ENCODE results near the gene RHOB.

The RHOB gene

GRCh38 chr2:20430035-20430434 is 16.8 kb upstream of the RHOB start:
- TF ChIP-seq SIN3A (IDR thresholded peaks at IDR 0.05; ENCODE audit: borderline replicate concordance, insufficient read depth, low read length) (no peak), TAF1 (IDR thresholded peaks at IDR 0.05; ENCODE audit: borderline replicate concordance, insufficient read depth, low read length) (no peak), FOXP2 (optimal IDR thresholded peaks at IDR 0.05; ENCODE audit: borderline replicate concordance, extremely low read depth, extremely low read length, insufficient read depth) (no peak), POLR2AphosphoS5 (IDR thresholded peaks at IDR 0.05; ENCODE audit: low read depth, low read length) (no peak)
- TF ChIP-seq, protein P1, sequence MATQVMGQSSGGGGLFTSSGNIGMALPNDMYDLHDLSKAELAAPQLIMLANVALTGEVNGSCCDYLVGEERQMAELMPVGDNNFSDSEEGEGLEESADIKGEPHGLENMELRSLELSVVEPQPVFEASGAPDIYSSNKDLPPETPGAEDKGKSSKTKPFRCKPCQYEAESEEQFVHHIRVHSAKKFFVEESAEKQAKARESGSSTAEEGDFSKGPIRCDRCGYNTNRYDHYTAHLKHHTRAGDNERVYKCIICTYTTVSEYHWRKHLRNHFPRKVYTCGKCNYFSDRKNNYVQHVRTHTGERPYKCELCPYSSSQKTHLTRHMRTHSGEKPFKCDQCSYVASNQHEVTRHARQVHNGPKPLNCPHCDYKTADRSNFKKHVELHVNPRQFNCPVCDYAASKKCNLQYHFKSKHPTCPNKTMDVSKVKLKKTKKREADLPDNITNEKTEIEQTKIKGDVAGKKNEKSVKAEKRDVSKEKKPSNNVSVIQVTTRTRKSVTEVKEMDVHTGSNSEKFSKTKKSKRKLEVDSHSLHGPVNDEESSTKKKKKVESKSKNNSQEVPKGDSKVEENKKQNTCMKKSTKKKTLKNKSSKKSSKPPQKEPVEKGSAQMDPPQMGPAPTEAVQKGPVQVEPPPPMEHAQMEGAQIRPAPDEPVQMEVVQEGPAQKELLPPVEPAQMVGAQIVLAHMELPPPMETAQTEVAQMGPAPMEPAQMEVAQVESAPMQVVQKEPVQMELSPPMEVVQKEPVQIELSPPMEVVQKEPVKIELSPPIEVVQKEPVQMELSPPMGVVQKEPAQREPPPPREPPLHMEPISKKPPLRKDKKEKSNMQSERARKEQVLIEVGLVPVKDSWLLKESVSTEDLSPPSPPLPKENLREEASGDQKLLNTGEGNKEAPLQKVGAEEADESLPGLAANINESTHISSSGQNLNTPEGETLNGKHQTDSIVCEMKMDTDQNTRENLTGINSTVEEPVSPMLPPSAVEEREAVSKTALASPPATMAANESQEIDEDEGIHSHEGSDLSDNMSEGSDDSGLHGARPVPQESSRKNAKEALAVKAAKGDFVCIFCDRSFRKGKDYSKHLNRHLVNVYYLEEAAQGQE (IDR thresholded peaks at IDR 0.05; ENCODE audit: insufficient read depth in 1 of 2, low read depth in 2 of 2, low read length in 2 of 2): no peak

GRCh38 chr2:20430461-20431300 is 16.2 kb upstream of the RHOB start:
- TF ChIP-seq SIN3A (IDR thresholded peaks at IDR 0.05; ENCODE audit: borderline replicate concordance, insufficient read depth, low read length): no peak
- no peak for TF ChIP-seq FOXP2 (optimal IDR thresholded peaks at IDR 0.05; ENCODE audit: borderline replicate concordance, extremely low read depth, extremely low read length, insufficient read depth)
- no peak for TF ChIP-seq TAF1 (IDR thresholded peaks at IDR 0.05; ENCODE audit: borderline replicate concordance, insufficient read depth, low read length)
- TF ChIP-seq, protein P1 (IDR thresholded peaks at IDR 0.05; ENCODE audit: insufficient read depth in 1 of 2, low read depth in 2 of 2, low read length in 2 of 2): no peak
- no peak for TF ChIP-seq POLR2AphosphoS5 (IDR thresholded peaks at IDR 0.05; ENCODE audit: low read depth, low read length)

- no peak for TF ChIP-seq TAF1 (IDR thresholded peaks at IDR 0.05; ENCODE audit: borderline replicate concordance, insufficient read depth, low read length)
- TF ChIP-seq POLR2AphosphoS5 (IDR thresholded peaks at IDR 0.05; ENCODE audit: low read depth, low read length): no peak
Measured at GRCh38 chr2:20431301-20431698, 15.6 kb upstream of the RHOB start.

DNA sequence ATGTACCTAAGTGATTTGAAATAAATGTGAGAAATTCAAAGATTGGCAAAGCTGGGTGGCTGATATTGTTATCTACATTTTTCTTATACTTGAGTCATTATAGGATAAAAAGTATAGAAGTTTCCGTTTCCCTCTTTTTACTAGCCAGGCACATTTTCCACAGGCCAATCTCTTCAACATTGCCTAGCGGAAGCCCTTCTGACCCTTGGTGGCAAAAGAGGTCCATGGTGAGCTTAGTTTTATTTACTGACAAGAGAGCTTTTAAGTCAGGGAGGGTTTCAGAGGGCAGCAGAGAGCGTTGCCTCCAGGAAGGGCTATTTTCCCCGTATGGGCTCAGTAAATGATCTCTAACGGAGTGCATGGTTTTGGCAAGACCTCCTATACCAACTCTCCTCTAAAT is 15.1 kb upstream of the RHOB start:
- TF ChIP-seq TAF1 (IDR thresholded peaks at IDR 0.05; ENCODE audit: borderline replicate concordance, insufficient read depth, low read length) (no peak), FOXP2 (optimal IDR thresholded peaks at IDR 0.05; ENCODE audit: borderline replicate concordance, extremely low read depth, extremely low read length, insufficient read depth) (no peak)
- TF ChIP-seq, protein P1 (IDR thresholded peaks at IDR 0.05; ENCODE audit: insufficient read depth in 1 of 2, low read depth in 2 of 2, low read length in 2 of 2): no peak

- TF ChIP-seq, protein P1 (IDR thresholded peaks at IDR 0.05; ENCODE audit: insufficient read depth in 1 of 2, low read depth in 2 of 2, low read length in 2 of 2): no peak
- TF ChIP-seq SIN3A (IDR thresholded peaks at IDR 0.05; ENCODE audit: borderline replicate concordance, insufficient read depth, low read length): no peak
- no peak for TF ChIP-seq POLR2AphosphoS5 (IDR thresholded peaks at IDR 0.05; ENCODE audit: low read depth, low read length)
- no peak for TF ChIP-seq FOXP2 (optimal IDR thresholded peaks at IDR 0.05; ENCODE audit: borderline replicate concordance, extremely low read depth, extremely low read length, insufficient read depth)
- no peak for TF ChIP-seq TAF1 (IDR thresholded peaks at IDR 0.05; ENCODE audit: borderline replicate concordance, insufficient read depth, low read length)
Measured at GRCh38 chr2:20432714-20433113, 14.2 kb upstream of the RHOB start.

Data from PFSK-1 (cell line).